Activated CD4-positive, alpha-beta T cell treated with anti-CD3 and anti-CD28 coated beads, Interleukin-2, Interleukin-6, amounts not matched to agents 100 ng/mL and 50 ng/mL, durations not matched to agents 16 hours and 8 hours (primary cell): ENCODE data around the gene CBFA2T3.

ENCODE experiments used
- DNase-seq: peaks from one replicate; pipeline ENCODE4 v3.0.0-alpha.2; 2020

Gene CBFA2T3

GRCh38 chr16:88957887-88958577, 19.0 kb downstream of the CBFA2T3 start:
- peak; percentile 39 for DNase-seq

DNA sequence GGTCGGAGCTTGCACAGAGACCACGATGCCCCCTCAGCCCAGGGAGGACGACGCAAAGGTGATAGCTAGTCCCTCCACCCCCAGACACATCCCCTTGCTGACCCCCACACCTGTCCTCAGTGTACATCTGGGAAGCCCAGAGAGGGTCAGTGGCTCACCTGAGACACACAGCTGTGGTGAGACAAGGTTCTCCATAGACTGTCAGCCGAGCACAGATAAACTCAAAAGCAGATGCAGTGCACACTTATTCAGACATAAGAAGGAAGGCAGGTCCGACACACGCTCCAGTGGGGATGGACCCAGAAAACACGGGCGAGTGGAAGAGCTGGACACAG, 19.6 kb downstream of the CBFA2T3 start:
- no peak for DNase-seq

DNA sequence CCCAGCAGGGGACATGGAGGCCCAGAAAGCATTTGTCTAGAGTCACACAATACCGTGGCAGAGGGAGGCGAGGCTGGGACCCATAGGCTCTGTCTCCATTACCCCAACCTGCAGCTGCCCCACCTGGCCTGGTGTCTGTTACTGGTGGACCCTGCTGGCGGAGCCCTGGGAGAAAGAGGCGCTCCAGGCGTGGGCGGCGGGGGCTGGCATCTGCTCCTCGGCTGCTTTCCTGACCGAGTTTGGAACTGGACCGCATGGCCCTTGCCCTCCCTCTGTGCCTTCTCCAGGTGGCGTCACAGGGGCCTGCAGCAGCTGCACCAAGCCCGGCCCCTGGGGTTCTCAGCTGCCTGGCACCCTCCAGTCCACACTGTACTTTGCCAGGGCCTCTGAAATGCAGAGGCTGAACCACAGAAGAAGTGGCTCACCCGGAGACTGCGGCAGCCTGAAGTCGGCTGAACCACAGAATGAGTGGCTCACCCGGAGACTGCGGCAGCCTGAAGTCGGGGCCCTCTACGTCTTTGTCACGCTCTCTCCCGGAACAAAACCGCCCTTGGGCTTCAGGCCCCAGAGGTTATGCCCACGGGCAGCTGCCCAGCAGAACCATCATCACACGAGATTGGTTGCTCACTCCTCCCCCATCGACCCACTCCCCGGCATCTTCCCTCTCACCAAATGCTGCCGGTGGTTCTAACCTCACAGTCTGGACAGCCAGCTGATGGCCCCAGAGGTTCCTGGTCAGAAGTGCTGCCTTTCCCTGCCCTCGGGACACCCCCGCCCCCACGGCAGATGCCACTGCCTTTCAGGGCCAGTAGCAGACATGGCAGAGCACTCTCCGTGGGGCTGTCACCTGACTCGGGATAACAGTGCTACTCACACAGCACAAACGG, 20.2 kb downstream of the CBFA2T3 start:
- no peak for DNase-seq

- no peak for DNase-seq
These were observed 21.1 kb downstream of the CBFA2T3 start for GRCh38 chr16:88955906-88956305.

DNA sequence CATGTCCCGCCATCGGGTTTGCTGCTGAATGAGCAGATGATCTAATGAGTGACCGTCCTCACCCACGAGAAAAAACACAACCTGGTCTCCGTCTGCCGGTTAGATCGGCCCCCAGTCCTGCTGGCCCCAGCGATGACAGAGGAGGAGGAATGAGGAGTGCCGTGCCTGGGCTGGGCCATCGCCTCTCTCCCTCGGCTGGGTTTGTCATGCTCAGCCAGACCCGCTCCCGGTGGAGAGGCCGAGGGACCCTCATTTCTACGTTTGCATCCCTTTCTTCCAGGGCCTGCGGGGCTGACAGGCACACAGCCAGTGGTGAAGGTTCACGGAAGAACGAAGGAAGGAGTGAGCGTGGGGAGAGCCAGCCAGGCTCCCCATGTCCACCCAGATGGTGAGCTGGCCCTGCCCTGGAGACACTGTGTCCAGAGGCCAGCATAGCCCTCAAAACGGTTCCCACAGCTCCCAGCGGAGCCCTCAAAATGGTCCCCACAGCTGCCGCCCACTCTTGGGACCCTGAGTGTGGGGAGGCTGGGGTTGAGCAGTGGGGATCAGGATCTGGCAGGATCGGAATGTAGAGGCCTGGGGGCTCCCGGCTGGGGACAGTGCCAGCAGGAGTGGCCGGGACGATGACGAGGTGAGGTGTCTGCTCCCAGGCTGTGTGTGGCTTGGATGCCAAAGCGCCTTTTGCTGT, 23.9 kb downstream of the CBFA2T3 start:
- DNase-seq = no peak

DNA sequence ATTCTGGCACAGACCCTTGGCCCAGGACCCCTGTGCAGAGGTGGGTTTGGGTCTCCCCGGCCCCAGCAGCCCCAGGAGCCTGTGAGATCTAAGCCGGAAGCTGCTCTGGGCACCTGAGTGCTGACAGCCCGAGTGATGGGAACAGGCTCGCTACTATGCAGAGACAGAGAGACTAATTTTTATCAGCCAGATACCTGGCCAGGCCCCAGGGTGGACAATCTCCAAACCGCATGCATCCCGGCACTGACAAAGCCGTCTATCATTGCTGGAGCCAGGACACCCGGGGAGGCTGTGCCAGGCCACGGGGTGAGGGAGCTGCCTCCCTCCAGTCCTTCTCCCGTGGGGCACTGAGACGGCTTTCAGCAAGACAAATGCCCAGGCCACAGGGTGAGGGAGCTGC, 25.0 kb downstream of the CBFA2T3 start:
- DNase-seq = no peak

GRCh38 chr16:88951501-88951900, 25.5 kb downstream of the CBFA2T3 start:
- no peak for DNase-seq

DNA sequence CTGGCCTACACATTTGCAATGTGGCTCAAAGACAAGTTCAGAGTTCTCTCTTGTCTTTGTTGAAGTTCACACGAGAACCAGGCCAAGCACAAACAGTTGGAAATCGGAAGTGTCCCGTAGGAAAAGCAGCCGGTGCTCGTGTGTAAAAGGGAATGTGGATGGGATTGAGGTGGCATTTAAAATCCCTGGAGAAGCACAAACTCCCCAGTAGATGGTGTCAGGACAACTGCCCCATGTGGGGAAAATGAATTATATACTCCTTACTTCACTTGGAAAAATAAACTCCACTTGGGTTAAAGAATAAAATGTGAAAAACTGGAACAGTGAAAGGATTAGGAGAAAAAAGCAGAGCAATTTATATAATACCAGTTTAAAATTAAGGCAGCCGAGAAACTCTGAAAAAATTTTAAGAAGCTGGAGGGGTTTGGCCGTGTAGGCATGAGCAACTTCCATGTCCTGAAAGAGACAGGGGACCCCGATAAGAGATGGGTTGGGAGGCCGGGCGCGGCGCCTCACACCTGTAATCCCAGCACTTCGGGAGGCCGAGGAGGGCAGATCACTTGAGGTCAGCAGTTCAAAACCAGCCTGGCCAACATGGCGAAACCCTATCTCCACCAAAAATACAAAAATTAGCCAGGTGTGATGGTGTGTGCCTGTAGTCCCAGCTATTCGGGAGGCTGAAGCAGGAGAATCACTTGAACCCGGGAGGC, 28.1 kb downstream of the CBFA2T3 start:
- no peak for DNase-seq

GRCh38 chr16:88945473-88945872, 31.5 kb downstream of the CBFA2T3 start:
- DNase-seq = no peak

DNA sequence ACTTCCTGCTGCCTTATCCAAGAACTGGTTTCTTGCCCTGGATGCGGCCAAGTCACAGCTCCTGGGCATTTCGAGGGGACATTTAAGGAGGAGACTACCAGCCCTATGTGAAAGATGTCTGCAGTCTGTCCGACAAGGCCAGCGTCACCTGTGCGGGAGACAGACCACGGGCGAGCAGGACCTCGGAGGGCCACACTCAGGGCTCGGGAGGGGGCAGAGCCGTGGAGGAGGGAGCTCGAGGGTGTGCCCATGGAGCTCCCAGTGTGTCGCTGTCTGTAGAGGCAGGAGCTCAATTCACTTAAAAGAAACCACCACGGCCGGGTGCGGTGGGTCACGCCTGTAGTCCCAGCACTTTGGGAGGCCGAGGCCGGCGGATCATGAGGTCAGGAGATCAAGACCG, 33.3 kb downstream of the CBFA2T3 start:
- DNase-seq = no peak

GRCh38 chr16:88943131-88943664, 33.8 kb downstream of the CBFA2T3 start:
- DNase-seq = no peak

DNA sequence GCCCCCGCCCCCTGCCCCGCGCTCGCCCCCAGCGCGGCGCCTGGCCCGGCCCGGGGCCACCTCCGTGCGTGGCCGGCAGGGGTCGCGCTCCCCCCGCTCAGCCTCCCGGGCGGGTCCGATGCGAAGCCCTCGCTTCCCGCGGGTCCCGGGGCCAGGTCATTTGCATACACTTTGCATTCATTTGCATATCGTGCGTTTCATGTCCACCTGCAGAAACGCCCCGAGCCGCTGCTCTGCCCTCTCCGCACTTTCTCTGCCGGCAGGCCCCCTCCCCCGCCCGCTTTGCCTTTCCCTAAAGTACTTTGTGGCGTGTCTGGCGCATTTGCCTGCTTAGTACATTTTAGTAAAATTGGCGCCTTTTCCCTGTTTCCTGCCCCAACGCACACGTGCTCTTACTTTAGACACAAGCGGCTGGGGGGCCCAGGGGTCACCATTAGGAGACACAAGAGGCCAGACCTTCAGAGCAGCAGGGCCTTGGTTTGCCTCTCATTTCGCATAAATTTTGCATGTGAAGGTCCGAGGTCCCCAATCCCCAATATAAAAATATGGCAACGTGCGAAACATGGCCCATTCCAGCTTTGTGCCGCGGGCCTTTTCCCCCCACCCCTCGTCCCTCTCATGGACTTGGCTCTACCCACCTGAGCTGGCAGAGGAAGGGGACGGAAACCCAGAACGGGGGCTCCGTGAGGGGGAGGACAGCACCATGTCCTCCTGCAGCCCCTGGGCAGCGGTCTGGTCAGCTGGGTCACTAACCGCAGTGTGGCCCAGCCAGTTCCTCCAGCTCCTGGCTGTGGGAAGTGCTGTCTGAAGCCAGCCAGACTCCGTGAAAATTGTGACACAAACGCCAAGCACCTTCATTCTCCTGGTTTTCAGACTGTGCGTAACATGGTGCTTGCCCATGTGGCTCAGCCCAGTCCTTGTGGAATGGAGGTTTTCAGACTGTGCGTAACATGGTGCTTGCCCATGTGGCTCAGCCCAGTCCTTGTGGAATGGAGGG, 34.8 kb downstream of the CBFA2T3 start:
- DNase-seq = peak; percentile 64

DNA sequence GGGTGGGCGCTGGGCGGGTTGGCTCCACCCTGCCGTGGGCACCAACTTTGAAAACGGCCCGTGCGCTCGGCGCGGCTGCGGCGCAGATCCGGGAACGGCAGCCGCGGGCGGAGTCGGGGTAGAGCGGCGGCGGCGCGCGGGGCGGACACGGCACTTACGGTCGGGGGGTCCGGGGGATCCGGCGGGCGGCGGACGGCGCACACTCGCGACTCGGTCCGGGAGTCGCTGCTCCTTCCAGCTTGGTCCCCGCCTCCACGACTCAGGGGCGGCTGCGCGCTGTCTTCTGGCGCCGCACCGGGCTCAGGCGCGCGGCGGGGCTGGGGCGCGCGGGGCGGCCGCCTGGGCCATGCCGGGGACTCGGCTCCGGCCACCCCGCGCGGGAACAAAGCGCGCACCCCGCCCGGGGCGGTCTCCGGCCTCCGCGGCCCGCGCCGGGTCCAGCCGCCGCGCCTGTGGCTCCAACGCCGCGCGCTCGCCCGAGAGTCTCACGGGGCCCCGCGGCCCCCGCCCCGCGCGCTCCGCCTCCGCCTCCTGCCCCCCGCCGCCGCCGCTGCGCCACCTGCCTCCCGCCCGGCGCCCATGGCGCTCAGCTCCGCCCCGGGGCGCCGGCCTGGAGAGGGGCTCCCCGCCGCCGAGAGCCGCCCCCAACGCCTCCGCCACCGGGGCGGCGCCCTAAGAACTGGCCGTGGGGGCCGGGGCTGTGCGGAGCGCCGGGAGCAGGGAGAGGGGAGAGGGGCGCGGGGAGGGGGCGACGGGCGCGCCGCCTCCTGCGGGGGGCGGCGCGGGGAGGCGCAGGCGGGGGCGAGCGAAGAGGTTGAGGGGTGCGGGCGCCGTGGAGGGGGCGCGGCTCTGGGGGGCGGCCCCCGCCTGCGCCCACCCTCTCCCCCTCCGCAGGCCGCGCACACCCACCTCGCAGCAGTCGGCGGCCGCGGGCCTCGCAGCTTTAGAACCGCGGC, 35.9 kb downstream of the CBFA2T3 start:
- no peak for DNase-seq

DNA sequence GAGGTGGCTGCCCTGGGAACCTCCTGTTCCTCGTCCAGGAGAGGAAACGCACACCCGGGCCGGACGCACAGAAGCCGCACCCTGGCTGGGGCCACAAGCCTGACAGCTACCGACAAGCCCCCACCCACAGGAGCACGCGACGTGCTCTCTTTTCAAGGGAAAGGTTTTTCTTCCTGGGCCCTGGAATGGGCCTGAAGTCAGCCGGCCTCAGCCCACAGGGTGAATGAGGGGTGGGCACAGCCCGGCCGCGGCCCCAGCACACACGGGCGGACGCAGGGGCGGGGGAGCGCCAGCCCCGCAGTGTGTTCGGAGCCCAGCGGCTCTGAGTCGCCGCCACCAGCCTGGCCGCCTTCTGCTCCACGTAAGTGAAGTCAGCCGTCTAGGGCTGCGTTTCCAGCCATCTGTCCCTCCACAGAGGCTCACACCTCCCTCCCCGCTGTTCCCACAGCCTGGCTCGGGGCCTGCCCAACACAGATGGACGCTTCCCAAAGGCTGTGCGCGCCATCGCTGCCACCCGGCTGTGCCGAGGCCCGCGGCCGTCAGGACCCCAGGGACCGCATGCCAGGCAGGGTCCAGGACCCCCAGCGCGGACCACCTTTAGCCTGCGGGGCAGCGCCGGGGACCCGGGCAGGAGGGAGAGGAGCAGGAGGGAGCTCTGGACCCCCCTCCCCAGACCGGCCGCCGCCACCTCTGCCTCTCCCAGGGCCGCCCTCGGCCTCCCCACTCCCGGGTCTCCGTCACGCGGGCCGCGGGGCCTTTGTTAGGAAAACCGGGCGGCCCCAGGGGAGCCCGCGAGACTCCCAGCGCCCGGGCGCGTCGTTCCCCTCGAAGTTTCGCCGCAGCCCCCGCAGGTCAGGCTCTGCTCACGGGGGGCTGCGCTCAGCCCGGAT, 36.8 kb downstream of the CBFA2T3 start:
- DNase-seq = no peak

- DNase-seq = no peak
These were observed 37.6 kb downstream of the CBFA2T3 start for GRCh38 chr16:88939245-88939971.

DNA sequence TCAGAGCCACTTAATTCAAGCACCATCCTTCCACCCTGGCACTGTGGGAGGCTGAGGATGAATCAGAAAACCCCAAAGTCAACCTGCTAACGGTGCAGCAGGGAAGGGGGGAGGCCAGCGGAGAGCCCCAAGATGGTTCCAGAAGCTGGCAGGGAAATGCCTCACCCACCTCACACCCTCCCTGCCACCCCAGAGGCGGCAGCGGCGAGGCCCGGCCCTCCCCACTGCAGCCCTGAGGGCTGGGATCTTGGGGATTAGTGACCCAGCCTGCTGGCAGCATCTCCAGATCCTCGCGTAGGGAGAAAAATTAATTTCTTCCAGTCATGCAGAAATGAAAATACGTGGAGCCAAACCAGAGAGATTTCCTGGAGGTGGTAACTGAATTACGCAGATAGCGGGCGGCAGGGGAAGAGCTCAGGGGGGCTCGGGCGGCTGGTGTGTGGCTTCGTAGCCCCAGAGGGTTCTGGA, 38.2 kb downstream of the CBFA2T3 start:
- no peak for DNase-seq

DNA sequence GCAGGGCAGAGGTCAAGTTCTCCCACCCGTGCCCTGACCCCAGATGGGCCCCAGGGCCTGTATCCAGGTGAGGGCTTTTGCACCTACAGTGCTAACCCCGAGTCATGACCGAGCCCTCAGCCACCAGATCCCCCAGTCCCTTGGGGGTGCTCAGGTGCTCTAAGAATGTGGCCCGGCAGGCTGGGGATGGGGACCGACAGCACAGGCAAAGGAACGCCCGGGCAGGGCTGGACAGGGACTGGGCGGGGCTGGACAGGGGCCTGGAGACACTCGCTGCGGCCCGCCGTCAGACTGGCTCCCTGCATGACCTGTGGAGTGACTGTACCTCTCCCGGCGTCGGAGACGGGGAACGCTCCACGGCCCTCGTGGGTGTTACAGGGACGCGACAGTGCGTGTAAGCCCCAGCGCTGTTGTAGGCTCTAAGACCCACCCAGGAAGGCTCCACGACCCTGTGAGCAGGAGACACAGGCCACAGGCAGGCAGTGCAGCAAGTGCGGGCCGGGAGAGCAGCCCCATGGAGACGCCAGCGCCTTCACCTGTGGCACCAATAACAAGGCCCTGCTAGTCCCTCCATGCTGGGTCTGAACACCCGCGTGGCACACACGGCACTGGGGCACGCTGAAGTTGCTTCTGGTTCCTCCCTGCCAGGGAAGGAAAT, 38.8 kb downstream of the CBFA2T3 start:
- DNase-seq = no peak

- no peak for DNase-seq
These were observed 39.8 kb downstream of the CBFA2T3 start for GRCh38 chr16:88937206-88937621.
